Neuronal stem cell (in vitro differentiated cells): ENCODE results near the gene FSTL4.

Experiments
- DNase-seq: peaks from one replicate; pipeline ENCODE4 v3.0.0-alpha.2; 2013; ENCODE audit warnings: low spot score
- H2AFZ ChIP-seq: one replicate; pipeline ENCODE4 v1.6.1; 2013; ENCODE audit warnings: mild to moderate bottlenecking, low read length, inconsistent platforms
- H2AK5ac ChIP-seq: 2 replicates; pipeline ENCODE4 v1.6.1; 2013; ENCODE audit warnings: low read depth, mild to moderate bottlenecking, inconsistent platforms, low read length, moderate library complexity, mixed read lengths
- H2BK120ac ChIP-seq: 2 replicates; pipeline ENCODE4 v1.6.1; 2013; ENCODE audit warnings: low read depth, mild to moderate bottlenecking, inconsistent platforms, low read length, moderate library complexity, mixed read lengths
- H2BK12ac ChIP-seq: one replicate; pipeline ENCODE4 v1.6.1; 2013; ENCODE audit warnings: low read length, inconsistent platforms
- H2BK15ac ChIP-seq: 2 replicates; pipeline ENCODE4 v1.6.1; 2013; ENCODE audit warnings: mild to moderate bottlenecking, low read length, inconsistent platforms, mixed read lengths
- H2BK5ac ChIP-seq: one replicate; pipeline ENCODE4 v1.6.1; 2013; ENCODE audit warnings: inconsistent platforms, mild to moderate bottlenecking, low read length, moderate library complexity
- H3K14ac ChIP-seq: one replicate; pipeline ENCODE4 v1.6.1; 2013; ENCODE audit warnings: low read length, inconsistent platforms
- H3K18ac ChIP-seq: 2 replicates; pipeline ENCODE4 v1.6.1; 2013; ENCODE audit warnings: low read length, inconsistent platforms
- H3K23ac ChIP-seq: 2 replicates; pipeline ENCODE4 v1.6.1; 2013; ENCODE audit warnings: low read depth, mild to moderate bottlenecking, mixed read lengths, low read length, inconsistent platforms; ENCODE audit not compliant: poor library complexity
- H3K27ac ChIP-seq: replicated peaks from 3 replicates; pipeline ENCODE4 v1.5.1; 2013; ENCODE audit warnings: low read length, inconsistent platforms
- H3K27me3 ChIP-seq, 3 experiments: 2 replicates each; pipeline ENCODE4 v1.6.1; 2013; ENCODE audit warnings: low read length in 3 of 3, mild to moderate bottlenecking in 2 of 3, inconsistent platforms in 1 of 3, low read depth in 1 of 3, mixed read lengths in 1 of 3, moderate library complexity in 1 of 3; ENCODE audit not compliant: control insufficient read depth in 3 of 3, insufficient read depth in 3 of 3
- H3K36me3 ChIP-seq, 2 donors: replicated peaks in 1 of 2; 2 replicates each; pipeline ENCODE4 v1.6.1; 2013; ENCODE audit warnings: low read length in 2 of 2; ENCODE audit not compliant: control insufficient read depth in 2 of 2, insufficient read depth in 2 of 2
- H3K4ac ChIP-seq: 2 replicates; pipeline ENCODE4 v1.6.1; 2013; ENCODE audit warnings: inconsistent platforms, mild to moderate bottlenecking, low read length, moderate library complexity
- H3K4me1 ChIP-seq, 2 donors: 1 replicate in 1 of 2; 2 replicates in 1 of 2; pipeline ENCODE4 v1.6.1; 2013; ENCODE audit warnings: low read length in 2 of 2, low read depth in 1 of 2; ENCODE audit not compliant: control insufficient read depth in 2 of 2, insufficient read depth in 1 of 2
- H3K4me2 ChIP-seq: one replicate; pipeline ENCODE4 v1.6.1; 2013; ENCODE audit warnings: mild to moderate bottlenecking, low read length, inconsistent platforms; ENCODE audit not compliant: insufficient read depth, poor library complexity, severe bottlenecking
- H3K4me3 ChIP-seq, 2 donors: 2 replicates each; pipeline ENCODE4 v1.5.1; 2013; ENCODE audit warnings: low read length in 2 of 2, mild to moderate bottlenecking in 2 of 2, inconsistent platforms in 1 of 2, moderate library complexity in 1 of 2
- H3K79me1 ChIP-seq: one replicate; pipeline ENCODE4 v1.6.1; 2013; ENCODE audit warnings: low read depth, mild to moderate bottlenecking, inconsistent platforms, low read length, moderate library complexity
- H3K9ac ChIP-seq: one replicate; pipeline ENCODE4 v1.6.1; 2013; ENCODE audit warnings: mild to moderate bottlenecking, low read depth, low read length, inconsistent platforms; ENCODE audit not compliant: poor library complexity
- H3K9me3 ChIP-seq, 2 donors: replicated peaks in 1 of 2; 2 replicates each; pipeline versions ENCODE3 to v1.6.1; 2013; ENCODE audit warnings: low read length in 2 of 2, mild to moderate bottlenecking in 2 of 2, inconsistent platforms in 1 of 2, low read depth in 1 of 2, mixed read lengths in 1 of 2, moderate library complexity in 1 of 2; ENCODE audit not compliant: control insufficient read depth in 2 of 2, insufficient read depth in 1 of 2
- H4K8ac ChIP-seq: one replicate; pipeline ENCODE4 v1.6.1; 2013; ENCODE audit warnings: low read depth, mild to moderate bottlenecking, inconsistent platforms, low read length, moderate library complexity
- H4K91ac ChIP-seq: one replicate; pipeline ENCODE4 v1.6.1; 2013; ENCODE audit warnings: low read length, low read depth, mild to moderate bottlenecking, inconsistent platforms; ENCODE audit not compliant: poor library complexity
- WGBS, 2 donors: extraction: QIAGEN DNeasy Blood & Tissue Kit; methylation state at CpG; one replicate each; pipeline ENCODE4 v1.1.7; 2013; ENCODE audit warnings: missing lambda C conversion rate in 2 of 2, mixed read lengths in 1 of 2; ENCODE audit not compliant: insufficient read length in 2 of 2, insufficient replicate concordance in 1 of 2; ENCODE audit errors: extremely low coverage in 2 of 2; 5-methylcytosine and 5-hydroxymethylcytosine counted together

The FSTL4 gene

DNA sequence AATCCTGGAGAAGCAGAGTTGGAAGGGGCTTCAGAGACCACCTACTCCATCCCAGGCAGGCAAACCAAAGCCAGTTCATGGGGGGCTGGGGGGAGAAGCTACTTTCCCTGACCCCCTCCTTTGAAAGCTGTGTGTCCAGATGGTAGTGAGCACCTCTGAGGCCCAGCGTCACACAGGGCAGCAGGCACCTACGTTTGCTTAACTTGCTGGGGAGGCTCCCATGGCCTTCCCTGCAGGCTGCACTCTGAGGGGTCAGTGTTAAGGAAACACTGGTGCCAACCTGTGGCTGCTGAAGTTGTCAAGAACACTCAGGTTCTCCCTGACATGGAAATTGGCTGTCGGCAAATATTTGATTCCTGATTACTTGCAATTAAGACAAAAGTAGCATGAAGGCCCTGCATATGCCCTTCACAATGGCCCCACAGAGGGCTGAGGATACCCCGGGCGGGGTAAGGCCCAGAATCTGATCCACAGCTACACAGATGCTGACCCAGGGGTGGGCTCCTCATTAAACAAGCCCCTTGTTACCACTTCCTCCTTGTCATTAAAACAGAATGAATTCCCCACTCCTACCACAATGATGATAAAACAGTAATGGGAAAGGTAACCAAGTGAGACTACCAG lies 208.5 kb downstream of the FSTL4 start:
- H3K18ac ChIP-seq, result peak overlapping the region; percentile 5
- no peak overlapping the region for H3K23ac ChIP-seq
- H3K27ac ChIP-seq, result no peak overlapping the region
- H3K9ac ChIP-seq, result no peak overlapping the region
- no peak overlapping the region for H3K14ac ChIP-seq
- no peak overlapping the region for H4K8ac ChIP-seq
- H3K4me1 ChIP-seq, result peaks cover 0 to 15% of the 10 kb centered on the region in 2 donors
- no peak for DNase-seq
- H2BK120ac ChIP-seq, result no peak overlapping the region
- no peak overlapping the region for H2BK12ac ChIP-seq
- H3K4ac ChIP-seq, result no peak overlapping the region
- H3K4me2 ChIP-seq, result no peak overlapping the region
- peaks cover 0 to 2% (median 0%) of the 10 kb centered on the region in 3 experiments for H3K27me3 ChIP-seq
- H4K91ac ChIP-seq, result no peak overlapping the region
- H3K9me3 ChIP-seq, result no peaks in the 10 kb centered on the region
- peak overlapping the region; percentile 9 for H2BK15ac ChIP-seq
- peak overlapping the region; percentile 24 for H2AK5ac ChIP-seq
- H2BK5ac ChIP-seq, result no peak overlapping the region
- no peaks in the 10 kb centered on the region for H3K79me1 ChIP-seq
- H2AFZ ChIP-seq, result no peak overlapping the region
- H3K4me3 ChIP-seq, result no peak overlapping the region
- H3K36me3 ChIP-seq, result no peaks in the 10 kb centered on the region
- no CpG with 5 or more reads among the region's 5 CpGs for WGBS, 2 donors

DNA sequence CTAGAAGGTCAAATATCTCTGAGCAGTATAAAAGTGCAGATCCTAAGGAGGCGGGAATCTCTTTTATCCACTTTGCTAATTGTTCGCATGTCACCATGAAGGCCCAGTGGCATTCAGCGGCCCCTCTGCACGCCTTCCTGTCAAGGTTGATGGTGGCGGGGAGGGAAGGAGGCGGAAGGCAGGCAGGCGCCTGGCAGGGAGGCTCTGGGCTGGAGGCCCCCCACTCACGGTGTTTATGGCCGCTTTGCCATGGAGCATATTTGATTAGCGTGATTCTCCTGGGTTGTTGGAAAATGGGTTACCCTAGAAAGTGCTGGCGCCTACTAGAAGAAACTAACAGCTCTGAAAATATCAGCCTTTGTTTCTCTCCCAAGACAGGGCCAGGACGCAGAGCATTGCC lies 209.6 kb downstream of the FSTL4 start:
- peak overlapping the region; percentile 42 for H2AFZ ChIP-seq
- no peak overlapping the region for H3K14ac ChIP-seq
- H3K23ac ChIP-seq, result no peak overlapping the region
- H2BK12ac ChIP-seq, result no peak overlapping the region
- DNase-seq, result no peak
- H2BK5ac ChIP-seq, result no peak overlapping the region
- no peak overlapping the region for H4K91ac ChIP-seq
- H4K8ac ChIP-seq, result no peak overlapping the region
- no peak overlapping the region for H3K9ac ChIP-seq
- H3K9me3 ChIP-seq, result no peaks in the 10 kb centered on the region
- H2BK120ac ChIP-seq, result no peak overlapping the region
- no peak overlapping the region for H3K27ac ChIP-seq
- no peak overlapping the region for H3K4ac ChIP-seq
- H3K79me1 ChIP-seq, result no peaks in the 10 kb centered on the region
- no peaks in the 10 kb centered on the region for H3K27me3 ChIP-seq
- WGBS, 2 donors, result no CpG with 5 or more reads among the region's 12 CpGs
- no peak overlapping the region for H2BK15ac ChIP-seq
- H3K4me3 ChIP-seq, result no peak overlapping the region
- H2AK5ac ChIP-seq, result no peak overlapping the region
- H3K4me2 ChIP-seq, result no peak overlapping the region
- peak overlapping the region; percentile 21 for H3K18ac ChIP-seq
- no peaks in the 10 kb centered on the region for H3K36me3 ChIP-seq
- H3K4me1 ChIP-seq, result peaks cover 5 to 19% of the 10 kb centered on the region in 2 donors

DNA sequence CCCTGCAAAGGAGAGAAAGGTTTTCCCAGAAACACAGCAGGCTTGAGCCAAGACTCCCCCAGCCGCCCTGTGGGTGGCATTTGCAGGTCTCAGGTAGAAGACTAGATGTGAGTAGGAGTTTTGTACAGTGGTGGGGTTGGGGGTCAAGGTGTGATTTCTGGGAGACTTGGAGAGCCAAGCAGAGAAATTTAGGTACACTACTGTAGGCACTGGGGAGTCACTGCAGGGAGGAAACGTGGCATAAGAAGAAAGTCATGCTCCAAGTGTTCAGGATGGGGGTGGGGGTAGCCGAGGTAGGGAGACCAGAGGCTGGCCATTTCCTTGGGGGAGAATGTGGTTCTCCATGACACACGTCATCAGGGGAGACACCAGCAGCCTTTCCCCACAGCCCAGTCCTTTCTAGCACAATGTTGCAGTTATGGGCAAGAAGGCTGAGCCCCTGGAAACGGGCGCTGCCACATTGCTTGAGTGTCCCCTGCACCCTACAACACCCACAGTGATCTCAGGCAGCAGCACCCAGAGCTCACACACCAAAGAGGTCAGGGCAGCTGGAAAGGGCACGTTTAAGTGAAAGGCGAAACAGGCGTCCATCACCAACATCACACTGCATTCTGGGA lies 210.5 kb downstream of the FSTL4 start:
- DNase-seq, result no peak
- H3K9ac ChIP-seq, result no peak overlapping the region
- H3K79me1 ChIP-seq, result no peaks in the 10 kb centered on the region
- no peaks in the 10 kb centered on the region for H3K27me3 ChIP-seq
- no peak overlapping the region for H4K91ac ChIP-seq
- H3K36me3 ChIP-seq, result no peaks in the 10 kb centered on the region
- H3K27ac ChIP-seq, result no peak overlapping the region
- H2BK12ac ChIP-seq, result no peak overlapping the region
- no peak overlapping the region for H2BK15ac ChIP-seq
- no peak overlapping the region for H2AFZ ChIP-seq
- no peak overlapping the region for H2BK120ac ChIP-seq
- no peak overlapping the region for H3K4me2 ChIP-seq
- no peak overlapping the region for H3K23ac ChIP-seq
- no peak overlapping the region for H3K4ac ChIP-seq
- no peak overlapping the region for H3K18ac ChIP-seq
- peaks cover 13 to 25% of the 10 kb centered on the region in 2 donors for H3K4me1 ChIP-seq
- H2BK5ac ChIP-seq, result no peak overlapping the region
- no CpG with 5 or more reads among the region's 9 CpGs for WGBS, 2 donors
- H4K8ac ChIP-seq, result no peak overlapping the region
- no peak overlapping the region for H2AK5ac ChIP-seq
- no peak overlapping the region for H3K4me3 ChIP-seq
- no peak overlapping the region for H3K14ac ChIP-seq
- H3K9me3 ChIP-seq, result no peaks in the 10 kb centered on the region

- Histone ChIP-seq H3K9me3 (no peaks in the 10 kb centered on the region), H2BK12ac (peak overlapping the region; percentile 75), H3K4ac (no peak overlapping the region), H2AK5ac (peak overlapping the region; percentile 8), H3K14ac (no peak overlapping the region), H3K27ac (no peak overlapping the region), H3K79me1 (no peaks in the 10 kb centered on the region), H3K4me3 (no peak overlapping the region), H3K36me3 (no peaks in the 10 kb centered on the region), H3K4me2 (no peak overlapping the region), H3K23ac (no peak overlapping the region), H2BK120ac (no peak overlapping the region), H4K8ac (no peak overlapping the region), H3K27me3 (no peaks in the 10 kb centered on the region), H3K4me1 (peaks cover 13 to 30% of the 10 kb centered on the region in 2 donors), H2AFZ (peak overlapping the region; percentile 6), H2BK15ac (no peak overlapping the region), H3K18ac (peak overlapping the region; percentile 12), H2BK5ac (no peak overlapping the region), H3K9ac (no peak overlapping the region), H4K91ac (no peak overlapping the region)
- no CpG with 5 or more reads among the region's 10 CpGs for WGBS, 2 donors
- DNase-seq, result no peak
These were observed 211.4 kb downstream of the FSTL4 start for GRCh38 chr5:133400831-133401351.
